NCI-H524 (cell line): ENCODE data around the gene KAZN.
A peak's percentile ranks its signal among the peaks of the same experiment; 100 is the strongest.

Experiments used
- DNase-seq, 2 experiments: peaks; one replicate each; lab custom pipeline; 2025; lab: John Stamatoyannopoulos, UW

KAZN gene

DNA sequence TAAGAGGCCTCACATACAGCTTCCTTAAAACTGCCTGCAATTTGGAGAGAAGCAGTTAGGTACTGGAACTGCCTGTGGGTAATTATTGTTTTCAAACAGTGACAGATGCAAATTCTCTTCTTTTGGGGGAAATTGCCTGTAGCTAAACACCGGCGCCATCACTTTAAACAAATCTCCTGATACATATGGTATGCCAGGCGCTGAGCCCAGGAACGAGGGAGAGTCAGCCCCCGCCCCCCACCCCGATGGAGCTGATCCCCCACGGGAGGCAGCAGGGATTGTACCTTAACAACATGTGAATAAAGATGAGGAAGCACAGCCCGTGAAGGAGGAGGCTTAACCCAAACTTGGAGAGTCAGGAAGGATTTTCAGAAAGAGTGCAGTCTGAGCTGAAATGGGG, 562.1 kb downstream of the KAZN start:
- DNase-seq, result peak; percentile 50 to 73

- DNase-seq, result no peak
These were observed 568.9 kb downstream of the KAZN start for GRCh38 chr1:15167386-15167785.
